DND-41 (cell line): Measurements from ENCODE around the gene WDR77.

Source experiments
- ATAC-seq: fragments of 200-7000 bp; cut with Tn5 transposase; 3 replicates; pipeline ENCODE4 v1.9.1; 2021; ENCODE audit warnings: low read depth; ENCODE audit not compliant: insufficient read depth
- DNase-seq: peaks from one replicate; pipeline ENCODE4 v3.0.0-alpha.2; 2020
- H2AFZ ChIP-seq: 2 replicates; pipeline ENCODE4 v1.6.0; 2012; ENCODE audit warnings: low read depth, low read length
- H3K27ac ChIP-seq: 2 replicates; pipeline ENCODE4 v1.5.1; 2012; ENCODE audit warnings: low read length, inconsistent platforms
- H3K27me3 ChIP-seq: fragments of 200-600 bp; sonication (generic); 2 replicates; pipeline ENCODE4 v1.6.0; 2012; ENCODE audit warnings: low read length, mild to moderate bottlenecking, inconsistent platforms; ENCODE audit not compliant: insufficient read depth, poor library complexity
- H3K36me3 ChIP-seq: 2 replicates; pipeline ENCODE4 v1.5.1; 2012; ENCODE audit warnings: low read length, inconsistent platforms; ENCODE audit not compliant: insufficient read depth
- H3K4me1 ChIP-seq: 2 replicates; pipeline ENCODE4 v1.5.1; 2012; ENCODE audit warnings: mild to moderate bottlenecking, low read length; ENCODE audit not compliant: insufficient read depth
- H3K4me2 ChIP-seq: 2 replicates; pipeline ENCODE4 v1.6.0; 2012; ENCODE audit warnings: mild to moderate bottlenecking, moderate library complexity, low read length, inconsistent platforms; ENCODE audit not compliant: insufficient read depth
- H3K4me3 ChIP-seq, 2 experiments: fragments of 200-600 bp in 1 of 2; shearing (Covaris generic) in 1 of 2; 2 replicates each; pipeline ENCODE4 v1.5.1; 2012 to 2016; ENCODE audit warnings: inconsistent platforms in 2 of 2, low read length in 2 of 2, mild to moderate bottlenecking in 2 of 2, low read depth in 1 of 2, moderate library complexity in 1 of 2
- H3K79me2 ChIP-seq: 2 replicates; pipeline ENCODE4 v1.6.0; 2012; ENCODE audit warnings: low read length, inconsistent platforms; ENCODE audit not compliant: insufficient read depth
- H3K9ac ChIP-seq: 2 replicates; pipeline ENCODE4 v1.6.0; 2012; ENCODE audit warnings: low read depth, mild to moderate bottlenecking, inconsistent platforms, low read length, moderate library complexity
- H3K9me3 ChIP-seq: 2 replicates; pipeline ENCODE4 v1.5.1; 2012; ENCODE audit warnings: low read length, moderate library complexity, mild to moderate bottlenecking, inconsistent platforms; ENCODE audit not compliant: insufficient read depth, severe bottlenecking
- H4K20me1 ChIP-seq: 2 replicates; pipeline ENCODE4 v1.6.0; 2012; ENCODE audit warnings: low read length; ENCODE audit not compliant: insufficient read depth
- CTCF ChIP-seq: IDR thresholded peaks from 2 replicates; pipeline ENCODE4 v1.5.1; 2012; ENCODE audit warnings: borderline replicate concordance, low read length, moderate library complexity, mild to moderate bottlenecking; ENCODE audit not compliant: poor library complexity, severe bottlenecking; ENCODE audit errors: extremely low read depth
- EZH2 ChIP-seq: IDR thresholded peaks from 3 replicates; pipeline ENCODE4 v1.6.1; 2012; ENCODE audit warnings: borderline replicate concordance, low read depth, mild to moderate bottlenecking, moderate library complexity, low read length, inconsistent platforms; ENCODE audit not compliant: severe bottlenecking

The WDR77 gene

GRCh38 chr1:111442457-111442856 is 6.6 kb downstream of the WDR77 start:
- Histone ChIP-seq H3K79me2 (peaks cover 32% of the 10 kb centered on the region), H3K4me3 (no peak overlapping the region), H2AFZ (no peak overlapping the region), H3K27me3 (no peaks in the 10 kb centered on the region), H3K4me2 (no peak overlapping the region), H3K9me3 (no peaks in the 10 kb centered on the region), H3K36me3 (peaks cover 99% of the 10 kb centered on the region), H3K9ac (no peak overlapping the region), H4K20me1 (peaks cover 12% of the 10 kb centered on the region; the same call in 1 of the 2 replicates), H3K4me1 (peaks cover 19% of the 10 kb centered on the region), H3K27ac (no peak overlapping the region)
- DNase-seq (no peak), ATAC-seq (no peak)
- TF ChIP-seq EZH2 (no peak), CTCF (no peak)

- H3K79me2 ChIP-seq: peaks cover 24% of the 10 kb centered on the region
- H3K4me3 ChIP-seq: no peak overlapping the region
- no peak overlapping the region for H3K4me2 ChIP-seq
- 0 out of 2 replicates have a peak, but pooled peaks cover 6% of the 10 kb centered on the region for H4K20me1 ChIP-seq
- no peak overlapping the region for H3K27ac ChIP-seq
- TF ChIP-seq CTCF (peak; percentile 73), EZH2 (no peak)
- no peaks in the 10 kb centered on the region for H3K27me3 ChIP-seq
- DNase-seq (peak; percentile 67), ATAC-seq (peak; percentile 83)
- H2AFZ ChIP-seq: no peak overlapping the region
- no peak overlapping the region for H3K9ac ChIP-seq
- no peaks in the 10 kb centered on the region for H3K9me3 ChIP-seq
- H3K4me1 ChIP-seq: peaks cover 11% of the 10 kb centered on the region
- H3K36me3 ChIP-seq: peaks cover 93% of the 10 kb centered on the region
Measured at GRCh38 chr1:111441573-111442192, 7.4 kb downstream of the WDR77 start.

GRCh38 chr1:111439461-111440351 is 9.3 kb downstream of the WDR77 start:
- no peak for ATAC-seq
- no peak for TF ChIP-seq EZH2
- TF ChIP-seq CTCF: no peak
- H3K4me3 ChIP-seq: no peak overlapping the region
- H3K4me2 ChIP-seq: no peak overlapping the region
- no peak for DNase-seq
- H3K27me3 ChIP-seq: no peaks in the 10 kb centered on the region
- H2AFZ ChIP-seq: no peak overlapping the region
- no peaks in the 10 kb centered on the region for H3K9me3 ChIP-seq
- H3K27ac ChIP-seq: no peak overlapping the region
- H4K20me1 ChIP-seq: 0 out of 2 replicates have a peak, but pooled peaks cover 6% of the 10 kb centered on the region
- no peaks in the 10 kb centered on the region for H3K4me1 ChIP-seq
- no peak overlapping the region for H3K9ac ChIP-seq
- H3K79me2 ChIP-seq: peaks cover 5% of the 10 kb centered on the region; the same call in 1 of the 2 replicates
- peaks cover 73% of the 10 kb centered on the region for H3K36me3 ChIP-seq
